ENCODE results near the gene ZNF512B.

GRCh38 chr20:64015635-64016034 is 45.9 kb upstream of the ZNF512B start:
- no peak for TF ChIP-seq GATA2 (IDR thresholded peaks at IDR 0.05; ENCODE audit: low read depth, low read length)
- no peak for TF ChIP-seq GATA3 (IDR thresholded peaks at IDR 0.05; ENCODE audit: low read depth, low read length)

Measured in SH-SY5Y (cell line).